GM12878 (cell line): ENCODE measurements around the gene MIA2. TPM values are rescaled to one million over a fixed set of nuclear protein-coding genes. Genes with fewer than 3 reads are reported as not detected.

Source experiments
- ATAC-seq: fragments of 200-7000 bp; cut with Tn5 transposase; 3 replicates; pipeline ENCODE4 v1.9.1; 2020; ENCODE audit warnings: mild to moderate bottlenecking, moderate library complexity
- BruUV-seq: library from RNA; stranded (reverse); fragments of 400-500 nt; replicated peaks from 2 replicates; lab custom pipeline; 2021; lab: Mats Ljungman, UMichigan
- CTCF ChIA-PET: fragments of 300-600 bp; sonication (Branson Sonifier 250); formaldehyde crosslinking; extraction: SDS; loops from one replicate; lab custom pipeline; 2021; ENCODE audit warnings: inconsistent platforms; lab: Yijun Ruan, JAX
- POLR2A ChIA-PET: fragments of 350-600 bp; formaldehyde crosslinking; extraction: SDS; loops from one replicate; lab custom pipeline; 2021; ENCODE audit warnings: inconsistent platforms; lab: Charles Lee
- RAD21 ChIA-PET: fragments of 300-600 bp; sonication (Branson Sonifier 250); formaldehyde crosslinking; loops from one replicate; lab custom pipeline; 2023; ENCODE audit warnings: antibody characterized with exemption; ENCODE audit not compliant: unreplicated experiment; lab: Charles Lee
- SMC1A ChIA-PET: fragments of 300-600 bp; sonication (Branson Sonifier 250); formaldehyde crosslinking; loops from one replicate; lab custom pipeline; 2023; ENCODE audit not compliant: unreplicated experiment, uncharacterized antibody; lab: Charles Lee
- DNase-seq: peaks from one replicate; pipeline ENCODE4 v3.0.0-alpha.2; 2011; ENCODE audit warnings: low read depth, low spot score
- FAIRE-seq: peaks from 3 replicates; lab custom pipeline; 2011; peaks lifted over from hg19 to GRCh38; lab: Jason Lieb, UNC
- H2AFZ ChIP-seq: 2 replicates; pipeline ENCODE4 v1.6.0; 2011; ENCODE audit warnings: low read depth, low read length, control low read depth; ENCODE audit not compliant: control insufficient read depth
- H3K27ac ChIP-seq: 2 replicates; pipeline ENCODE4 v1.5.1; 2011; ENCODE audit warnings: control low read depth; ENCODE audit not compliant: control insufficient read depth, insufficient read depth
- H3K27me3 ChIP-seq, 2 experiments: replicated peaks in 1 of 2; 2 replicates each; pipeline versions ENCODE4 v1.6.0 to v1.6.1; 2011; ENCODE audit warnings: low read length in 1 of 2; ENCODE audit not compliant: control insufficient read depth in 2 of 2, insufficient read depth in 2 of 2
- H3K36me3 ChIP-seq, 2 experiments: 2 replicates each; pipeline ENCODE4 v1.5.1; 2011; ENCODE audit warnings: low read length in 1 of 2; ENCODE audit not compliant: control insufficient read depth in 2 of 2, insufficient read depth in 2 of 2
- H3K4me1 ChIP-seq: 2 replicates; pipeline ENCODE4 v1.6.1; 2011; ENCODE audit warnings: mild to moderate bottlenecking, low read length, moderate library complexity, mixed read lengths; ENCODE audit not compliant: control insufficient read depth, insufficient read depth
- H3K4me2 ChIP-seq: 2 replicates; pipeline ENCODE4 v1.6.0; 2011; ENCODE audit warnings: control low read depth; ENCODE audit not compliant: control insufficient read depth, insufficient read depth
- H3K4me3 ChIP-seq: fragments of 200-600 bp; sonication (generic); 2 replicates; pipeline ENCODE4 v1.5.1; 2016
- H3K79me2 ChIP-seq: 2 replicates; pipeline ENCODE4 v1.6.0; 2011; ENCODE audit warnings: low read length; ENCODE audit not compliant: control insufficient read depth, insufficient read depth
- H3K9ac ChIP-seq: 2 replicates; pipeline ENCODE4 v1.8.0; 2011; ENCODE audit warnings: low read length, control low read depth, mixed read lengths; ENCODE audit not compliant: control insufficient read depth, insufficient read depth
- H3K9me3 ChIP-seq: replicated peaks from 3 replicates; pipeline ENCODE4 v1.5.1; 2011; ENCODE audit warnings: mild to moderate bottlenecking, low read length; ENCODE audit not compliant: control insufficient read depth, insufficient read depth
- H4K20me1 ChIP-seq: 2 replicates; pipeline ENCODE4 v1.6.0; 2011; ENCODE audit not compliant: control insufficient read depth, insufficient read depth
- CHD1 ChIP-seq: IDR thresholded peaks from 2 replicates; pipeline ENCODE4 v1.6.1; 2012; ENCODE audit warnings: low read depth, low read length, improper control_type of control experiment
- CREB1 ChIP-seq: IDR thresholded peaks from 2 replicates; pipeline ENCODE4 v1.6.1; 2012; ENCODE audit warnings: low read depth, mild to moderate bottlenecking, inconsistent platforms
- ETV6 ChIP-seq, 2 experiments: fragments of 450-650 bp in 1 of 2; IDR thresholded peaks in 1 of 2; conservative IDR thresholded peaks in 1 of 2; 2 replicates each; pipeline ENCODE4 v1.6.1; 2014; ENCODE audit warnings: antibody characterized with exemption in 1 of 2, borderline replicate concordance in 1 of 2, low read depth in 1 of 2, mild to moderate bottlenecking in 1 of 2, moderate library complexity in 1 of 2
- FOS ChIP-seq: IDR thresholded peaks from 3 replicates; pipeline ENCODE4 v1.6.1; 2011; ENCODE audit warnings: borderline replicate concordance; ENCODE audit not compliant: insufficient read length; ENCODE audit errors: extremely low read depth
- HDAC6 ChIP-seq: fragments of 200-600 bp; sonication (generic); IDR thresholded peaks from one replicate; pipeline ENCODE4 v1.8.0; 2017; ENCODE audit warnings: antibody characterized with exemption; ENCODE audit not compliant: unreplicated experiment
- IRF5 ChIP-seq: fragments of 450-650 bp; IDR thresholded peaks from 2 replicates; pipeline ENCODE4 v1.6.1; 2017; ENCODE audit warnings: borderline replicate concordance
- JUND ChIP-seq: IDR thresholded peaks from 2 replicates; pipeline ENCODE4 v1.6.1; 2012; ENCODE audit warnings: low read depth, mild to moderate bottlenecking, low read length, improper control_type of control experiment, moderate library complexity
- MAX ChIP-seq: IDR thresholded peaks from 2 replicates; pipeline ENCODE4 v1.6.1; 2012; ENCODE audit warnings: low read depth, low read length, improper control_type of control experiment
- NKRF ChIP-seq: fragments of 450-650 bp; conservative IDR thresholded peaks from 2 replicates; pipeline ENCODE4 v1.6.1; 2017; ENCODE audit warnings: mild to moderate bottlenecking, moderate library complexity
- NR2C1 ChIP-seq: fragments of 450-650 bp; IDR thresholded peaks from 2 replicates; pipeline ENCODE4 v1.6.1; 2017; ENCODE audit warnings: antibody characterized with exemption, mild to moderate bottlenecking, moderate library complexity
- NR2F1 ChIP-seq: fragments of 450-650 bp; conservative IDR thresholded peaks from 2 replicates; pipeline ENCODE4 v1.6.1; 2017; ENCODE audit warnings: mild to moderate bottlenecking
- NRF1 ChIP-seq: conservative IDR thresholded peaks from 2 replicates; pipeline ENCODE4 v1.6.1; 2011; ENCODE audit warnings: mild to moderate bottlenecking, low read depth, low read length, improper control_type of control experiment
- RBBP5 ChIP-seq: fragments of 200-600 bp; sonication (generic); conservative IDR thresholded peaks from 2 replicates; pipeline ENCODE4 v1.6.1; 2016
- RCOR1 ChIP-seq: conservative IDR thresholded peaks from 2 replicates; pipeline ENCODE4 v1.6.1; 2012; ENCODE audit warnings: low read depth, low read length, improper control_type of control experiment
- ZBTB40 ChIP-seq: fragments of 450-650 bp; IDR thresholded peaks from 2 replicates; pipeline ENCODE4 v1.6.1; 2016; ENCODE audit warnings: mild to moderate bottlenecking, moderate library complexity, borderline replicate concordance
- ZNF24 ChIP-seq: fragments of 450-650 bp; IDR thresholded peaks from 2 replicates; pipeline ENCODE4 v1.6.1; 2017; ENCODE audit warnings: antibody characterized with exemption, mild to moderate bottlenecking
- WGBS: methylation state at CpG from one replicate; pipeline ENCODE4 v1.1.6; 2016; ENCODE audit warnings: low lambda C conversion rate; ENCODE audit not compliant: insufficient replicate concordance, insufficient coverage; ENCODE audit errors: missing lambda C conversion rate; 5-methylcytosine and 5-hydroxymethylcytosine counted together
- in situ Hi-C: fragments of 300-500 bp; cut with MboI; formaldehyde crosslinking; loops from 9 replicates; pipeline ENCODE4 v1.14.3; 2018; ENCODE audit warnings: mixed read lengths
- intact Hi-C: fragments of 100-400 bp; cut with micrococcal nuclease; formaldehyde crosslinking; loops from one replicate; pipeline ENCODE4 v1.14.2; 2022; ENCODE audit not compliant: unreplicated experiment
- polyA plus RNA-seq, 11 experiments: library from polyadenylated mRNA; depleted of rRNA in 4 of 11; unstranded in 6 of 11; stranded (reverse) in 5 of 11; fragments of >200 nt; fragmentation: Nextera tagmentation in 4 of 11; fragmentation: Illumina TruSeq in 1 of 11; extraction: Ambion mirVana in 4 of 11; extraction: Trizol in 1 of 11; gene quantifications; 1 replicate in 1 of 11; 2 replicates in 10 of 11; pipeline versions ENCODE4 v1.2.1 to v1.2.3, GENCODE V29; 2011 to 2016; ENCODE audit warnings: inconsistent platforms in 2 of 11, missing spikeins in 2 of 11, low read depth in 1 of 11
- total RNA-seq, 4 experiments: library from RNA; depleted of rRNA in 3 of 4; stranded (reverse); fragments of >200 nt in 3 of 4; fragmentation: Illumina TruSeq in 1 of 4; extraction: Trizol in 1 of 4; gene quantifications; 2 replicates each; pipeline versions ENCODE4 v1.2.1 to v1.2.3, GENCODE V29; 2013 to 2021

MIA2 gene
- total and polyA plus RNA-seq, 10 of the 15 experiments (the other 5 are each of a cell fraction or from before 2014, with no cell fraction given): 6.3 to 36.8 (median 17.1) TPM

- TF ChIP-seq IRF5 (no peak), ZBTB40 (no peak)
- TF ChIP-seq, all 136 proteins: peak for 0
Measured at GRCh38 chr14:39303115-39303514, 69.4 kb downstream of the MIA2 start (continued).

- ATAC-seq: no peak
- no peak for FAIRE-seq
- 87% methylated on average over 3 of the region's 3 CpGs for WGBS
- ChIA-PET POLR2A (no interaction called here), CTCF (interaction anchor here (0.9 to 2.2 kb wide), 3 partner anchors 59 to 162 kb away, joined by 3 to 6 read pairs (median 3); no protein-coding TSS in a partner anchor), SMC1A (interaction anchor here (0.8 to 2.8 kb wide), 5 partner anchors 12 to 159 kb away, joined by 3 to 9 read pairs (median 6); no protein-coding TSS in a partner anchor), RAD21 (interaction anchor here (0.7 to 2.0 kb wide), 2 partner anchors 76 to 119 kb away, joined by 4 to 7 read pairs; no protein-coding TSS in a partner anchor)
- H3K4me1 ChIP-seq: no peaks in the 10 kb centered on the region
- no peak overlapping the region for H3K4me2 ChIP-seq
- no peaks in the 10 kb centered on the region for H3K79me2 ChIP-seq
- BruUV-seq: no TSS peak
- no peaks in the 10 kb centered on the region for H3K9me3 ChIP-seq
- peaks cover 0 to 8% of the 10 kb centered on the region in 2 experiments; a peak in 3 of 4 replicates for H3K36me3 ChIP-seq
- H3K27me3 ChIP-seq: no peaks in the 10 kb centered on the region
- H3K9ac ChIP-seq: no peak overlapping the region
- no peak overlapping the region for H3K27ac ChIP-seq
- in situ Hi-C loops (no loop called here), intact Hi-C loops (no loop called here)
- H3K4me3 ChIP-seq: no peak overlapping the region
- H4K20me1 ChIP-seq: no peaks in the 10 kb centered on the region
- H2AFZ ChIP-seq: no peak overlapping the region
- DNase-seq: no peak
- TF ChIP-seq NR2F1 (no peak), FOS (no peak), MAX (no peak), NR2C1 (no peak), ZNF24 (no peak), CREB1 (no peak), RBBP5 (no peak), CHD1 (no peak), JUND (no peak), HDAC6 (no peak), RCOR1 (no peak), NKRF (no peak), ETV6 (conservative IDR thresholded peaks at IDR 0.05 in 1 of 2, IDR thresholded peaks at IDR 0.05 in 1 of 2; ENCODE audit: borderline replicate concordance in 1 of 2, low read depth in 1 of 2) (no peak), NRF1 (no peak)
Measured at GRCh38 chr14:39307815-39308214, 74.1 kb downstream of the MIA2 start.
